HCT116 (cell line): Measurements from ENCODE around the gene ECT2. TPM values are rescaled to one million over a fixed set of nuclear protein-coding genes. Genes with fewer than 3 reads are reported as not detected.

Source experiments
- ATAC-seq: fragments of 200-7000 bp; cut with Tn5 transposase; 2 replicates; pipeline ENCODE4 v1.9.1; 2020; ENCODE audit warnings: mild to moderate bottlenecking, moderate library complexity
- BruUV-seq: library from RNA; stranded (reverse); fragments of 400-500 nt; replicated peaks from 2 replicates; lab custom pipeline; 2021; lab: Mats Ljungman, UMichigan
- CTCF ChIA-PET: fragments of 300-600 bp; sonication (Branson Sonifier 250); formaldehyde crosslinking; loops from one replicate; lab custom pipeline; 2021; ENCODE audit warnings: antibody characterized with exemption; lab: Charles Lee
- POLR2A ChIA-PET: fragments of 300-600, 350-600 bp; sonication (Branson Sonifier 250); formaldehyde crosslinking; loops from one replicate; lab custom pipeline; 2021; ENCODE audit warnings: antibody characterized with exemption; lab: Charles Lee
- RAD21 ChIA-PET, 2 experiments: fragments of 300-600 bp; sonication (Branson Sonifier 250); formaldehyde crosslinking; loops; one replicate each; lab custom pipeline; 2023; ENCODE audit warnings: low total read pairs in 2 of 2; ENCODE audit not compliant: uncharacterized antibody in 2 of 2, unreplicated experiment in 2 of 2, low non-redundant PET in 1 of 2; lab: Charles Lee
- DNase-seq: peaks from one replicate; pipeline ENCODE4 v3.0.0-alpha.2; 2010; ENCODE audit warnings: low read depth, low spot score
- H2AFZ ChIP-seq: fragments of 200-600 bp; shearing (Covaris generic), sonication (generic); 2 replicates; pipeline ENCODE4 v1.6.1; 2017; ENCODE audit warnings: low read depth, mixed run types, mixed read lengths, antibody characterized with exemption, low read length; ENCODE audit not compliant: poor library complexity, severe bottlenecking
- H3K27ac ChIP-seq: 2 replicates; pipeline ENCODE4 v1.5.1; 2012; ENCODE audit warnings: low read depth, low read length
- H3K27me3 ChIP-seq: fragments of 200-600 bp; sonication (generic); 2 replicates; pipeline ENCODE4 v1.6.1; 2016; ENCODE audit warnings: mixed run types, low read length, mixed read lengths; ENCODE audit not compliant: insufficient read depth
- H3K36me3 ChIP-seq, 2 experiments: fragments of 200-500 bp in 1 of 2; fragments of 200-600 bp in 1 of 2; sonication (Bioruptor generic) in 1 of 2; sonication (generic) in 1 of 2; 2 replicates each; pipeline versions ENCODE4 v1.5.1 to v1.6.1; 2014 to 2016; ENCODE audit warnings: low read length in 2 of 2, inconsistent platforms in 1 of 2, mixed read lengths in 1 of 2, mixed run types in 1 of 2; ENCODE audit not compliant: insufficient read depth in 2 of 2, control insufficient read depth in 1 of 2
- H3K4me1 ChIP-seq, 2 experiments: fragments of 200-600 bp in 1 of 2; sonication (generic) in 1 of 2; 2 replicates each; pipeline versions ENCODE4 v1.5.1 to v1.6.1; 2012 to 2017; ENCODE audit warnings: low read length in 2 of 2, inconsistent platforms in 1 of 2, mild to moderate bottlenecking in 1 of 2, mixed read lengths in 1 of 2, mixed run types in 1 of 2, moderate library complexity in 1 of 2; ENCODE audit not compliant: insufficient read depth in 2 of 2, control insufficient read depth in 1 of 2
- H3K4me2 ChIP-seq: fragments of 200-600 bp; sonication (generic); 2 replicates; pipeline ENCODE4 v1.6.1; 2017; ENCODE audit warnings: mixed run types, low read length, mixed read lengths
- H3K4me3 ChIP-seq, 2 experiments: fragments of 200-600 bp in 1 of 2; sonication (generic) in 1 of 2; replicated peaks in 1 of 2; 2 replicates each; pipeline ENCODE4 v1.5.1; 2011 to 2016; ENCODE audit warnings: low read length in 2 of 2, control low read depth in 1 of 2, low read depth in 1 of 2, mild to moderate bottlenecking in 1 of 2, mixed read lengths in 1 of 2, mixed run types in 1 of 2
- H3K79me2 ChIP-seq: fragments of 200-600 bp; sonication (generic); 2 replicates; pipeline ENCODE4 v1.6.1; 2017; ENCODE audit warnings: mild to moderate bottlenecking, mixed run types, low read length, moderate library complexity, mixed read lengths; ENCODE audit not compliant: insufficient read depth
- H3K9ac ChIP-seq: fragments of 200-600 bp; sonication (generic); 2 replicates; pipeline ENCODE4 v1.6.1; 2016; ENCODE audit warnings: low read length, mixed read lengths
- H3K9me2 ChIP-seq: fragments of 200-600 bp; sonication (generic), shearing (Covaris generic); 2 replicates; pipeline ENCODE4 v1.6.1; 2017; ENCODE audit warnings: mixed run types, mild to moderate bottlenecking, moderate library complexity; ENCODE audit not compliant: insufficient read depth
- H3K9me3 ChIP-seq, 2 experiments: fragments of 200-500 bp in 1 of 2; fragments of 200-600 bp in 1 of 2; sonication (Bioruptor generic) in 1 of 2; sonication (generic) in 1 of 2; 2 replicates each; pipeline ENCODE4 v1.6.1; 2014 to 2017; ENCODE audit warnings: low read length in 2 of 2, mixed read lengths in 2 of 2, inconsistent platforms in 1 of 2, low read depth in 1 of 2, mild to moderate bottlenecking in 1 of 2, mixed run types in 1 of 2, moderate library complexity in 1 of 2; ENCODE audit not compliant: control insufficient read depth in 1 of 2, insufficient read depth in 1 of 2
- H4K20me1 ChIP-seq: fragments of 200-600 bp; sonication (generic), shearing (Covaris generic); 2 replicates; pipeline ENCODE4 v1.6.1; 2017; ENCODE audit warnings: mixed run types, mild to moderate bottlenecking, moderate library complexity; ENCODE audit not compliant: insufficient read depth
- ATF3 ChIP-seq: IDR thresholded peaks from 2 replicates; pipeline ENCODE4 v1.6.1; 2012
- CBX3 ChIP-seq: IDR thresholded peaks from 2 replicates; pipeline ENCODE4 v1.6.1; 2012; ENCODE audit warnings: low read depth
- CTCF ChIP-seq, 3 experiments: fragments of 200-600 bp in 1 of 3; sonication (generic) in 1 of 3; IDR thresholded peaks in 2 of 3; conservative IDR thresholded peaks in 1 of 3; 2 replicates each; pipeline ENCODE4 v1.5.1; 2012 to 2017; ENCODE audit warnings: low read depth in 2 of 3, low read length in 2 of 3, antibody characterized with exemption in 1 of 3, borderline replicate concordance in 1 of 3, control low read depth in 1 of 3, mild to moderate bottlenecking in 1 of 3, mixed read lengths in 1 of 3, mixed run types in 1 of 3, moderate library complexity in 1 of 3; ENCODE audit not compliant: insufficient read depth in 1 of 3
- ELF1 ChIP-seq: IDR thresholded peaks from 2 replicates; pipeline ENCODE4 v1.6.1; 2012; ENCODE audit warnings: low read depth, borderline replicate concordance
- EZH2 ChIP-seq: fragments of 200-600 bp; sonication (generic); IDR thresholded peaks from 2 replicates; pipeline ENCODE4 v1.6.1; 2017; ENCODE audit warnings: antibody characterized with exemption, mixed run types
- EZH2phosphoT487 ChIP-seq: fragments of 200-600 bp; IDR thresholded peaks from 2 replicates; pipeline ENCODE4 v1.6.1; 2018; ENCODE audit warnings: antibody characterized with exemption, borderline replicate concordance
- FOSL1 ChIP-seq: IDR thresholded peaks from 2 replicates; pipeline ENCODE4 v1.6.1; 2012; ENCODE audit warnings: low read depth
- JUND ChIP-seq: IDR thresholded peaks from 2 replicates; pipeline ENCODE4 v1.6.1; 2012
- MAX ChIP-seq: IDR thresholded peaks from 2 replicates; pipeline ENCODE4 v1.6.1; 2012
- POLR2A ChIP-seq: IDR thresholded peaks from 2 replicates; pipeline ENCODE4 v1.7.0; 2011; ENCODE audit warnings: borderline replicate concordance; ENCODE audit not compliant: insufficient read depth, insufficient read length; ENCODE audit errors: extremely low read depth
- POLR2AphosphoS5 ChIP-seq: IDR thresholded peaks from 2 replicates; pipeline ENCODE4 v1.6.1; 2011; ENCODE audit warnings: mild to moderate bottlenecking, low read depth, low read length, moderate library complexity
- RAD21 ChIP-seq: IDR thresholded peaks from 2 replicates; pipeline ENCODE4 v1.6.1; 2012; ENCODE audit warnings: low read depth, mild to moderate bottlenecking
- REST ChIP-seq: IDR thresholded peaks from 2 replicates; pipeline ENCODE4 v1.6.1; 2012; ENCODE audit warnings: low read depth
- SIN3A ChIP-seq: IDR thresholded peaks from 2 replicates; pipeline ENCODE4 v1.6.1; 2012; ENCODE audit warnings: low read depth
- SP1 ChIP-seq: IDR thresholded peaks from 2 replicates; pipeline ENCODE4 v1.6.1; 2012; ENCODE audit warnings: low read depth
- TCF7L2 ChIP-seq: IDR thresholded peaks from 2 replicates; pipeline ENCODE4 v1.7.0; 2011; ENCODE audit warnings: borderline replicate concordance, inconsistent platforms; ENCODE audit not compliant: insufficient read depth, insufficient read length; ENCODE audit errors: extremely low read depth
- YY1 ChIP-seq: IDR thresholded peaks from 2 replicates; pipeline ENCODE4 v1.6.1; 2011; ENCODE audit warnings: low read length, low read depth, moderate library complexity, mild to moderate bottlenecking; ENCODE audit not compliant: insufficient replicate concordance; ENCODE audit errors: extremely low read depth
- ZBTB33 ChIP-seq: IDR thresholded peaks from 2 replicates; pipeline ENCODE4 v1.6.1; 2011; ENCODE audit warnings: mild to moderate bottlenecking, low read length, moderate library complexity; ENCODE audit not compliant: insufficient replicate concordance; ENCODE audit errors: extremely low read depth
- ZFX ChIP-seq: fragments of 450-650 bp; IDR thresholded peaks from 2 replicates; pipeline ENCODE4 v1.6.1; 2017
- ZNF274 ChIP-seq: fragments of 200-500 bp; sonication (Bioruptor generic); IDR thresholded peaks from 2 replicates; pipeline ENCODE4 v1.6.1; 2014; ENCODE audit warnings: mild to moderate bottlenecking, low read depth, low read length, inconsistent platforms
- intact Hi-C: fragments of 100-400 bp; cut with micrococcal nuclease; formaldehyde crosslinking; loops from 2 replicates; pipeline ENCODE4 v1.10.0; 2022
- total RNA-seq: library from RNA; stranded (reverse); gene quantifications from one replicate; pipeline ENCODE4 v1.2.1, GENCODE V29; 2021; ENCODE audit not compliant: unreplicated experiment

The ECT2 gene
- total RNA-seq, 1 experiment from 2014 or later, result 95.6 TPM

GRCh38 chr3:172844428-172844827, 93.9 kb downstream of the ECT2 start:
- ATAC-seq (no peak), DNase-seq (no peak)
- Histone ChIP-seq H3K27ac (no peak overlapping the region), H3K27me3 (no peaks in the 10 kb centered on the region), H3K4me2 (no peak overlapping the region), H3K9me3 (no peaks in the 10 kb centered on the region), H3K9ac (no peak overlapping the region), H4K20me1 (no peaks in the 10 kb centered on the region), H2AFZ (no peak overlapping the region), H3K4me1 (no peaks in the 10 kb centered on the region), H3K4me3 (no peak overlapping the region), H3K9me2 (no peaks in the 10 kb centered on the region), H3K36me3 (no peaks in the 10 kb centered on the region), H3K79me2 (no peaks in the 10 kb centered on the region)
- RAD21 ChIA-PET, result no interaction called here
- no peak for TF ChIP-seq YY1
- no peak for TF ChIP-seq CTCF (IDR thresholded peaks at IDR 0.05 in 2 of 3, conservative IDR thresholded peaks at IDR 0.05 in 1 of 3; ENCODE audit: borderline replicate concordance in 1 of 3, insufficient read depth in 1 of 3, low read depth in 2 of 3, low read length in 2 of 3)
- no peak for TF ChIP-seq POLR2A
- TF ChIP-seq POLR2AphosphoS5, result no peak
- no peak for TF ChIP-seq JUND
- TF ChIP-seq EZH2phosphoT487, result no peak
- no peak for TF ChIP-seq ZFX
- TF ChIP-seq CBX3, result no peak
- no peak for TF ChIP-seq RAD21
- no peak for TF ChIP-seq SP1
- TF ChIP-seq TCF7L2, result no peak
- no peak for TF ChIP-seq ELF1
- TF ChIP-seq REST, result no peak
- no peak for TF ChIP-seq FOSL1
- TF ChIP-seq ZNF274, result no peak
- TF ChIP-seq EZH2, result no peak
- no peak for TF ChIP-seq ZBTB33
- no peak for TF ChIP-seq SIN3A
- TF ChIP-seq MAX, result no peak
- TF ChIP-seq ATF3, result no peak
- POLR2A ChIA-PET, result no interaction called here
- no TSS peak for BruUV-seq
- CTCF ChIA-PET, result no interaction called here
- intact Hi-C loops, result no loop called here
